ENCODE data around the gene PAPLN. TPM values are rescaled to one million over a fixed set of nuclear protein-coding genes. Genes with fewer than 3 reads are reported as not detected.
"Not testable (repeated sequence)": the region's sequence is repeated elsewhere in the genome, so short reads cannot be mapped to it uniquely, and the experiment has no call there.

The PAPLN gene
- total RNA-seq: 10 to 100 TPM; 19.7 to 29.9 (median 23.8) TPM

GRCh38 chr14:73237219-73237785 lies at the start of gene PAPLN:
Gene PAPLN (plus strand): TSS chr14:73237506. CDS start chr14:73239779, 2,273 bp downstream.
- Histone ChIP-seq H3K27me3 (peaks cover 0 to 3% of the 10 kb centered on the region in 2 donors), H3K4me1 (peaks cover 7 to 10% of the 10 kb centered on the region in 2 donors), H3K27ac (peak within 1 kb of the TSS; percentile 58 to 77), H3K4me3 (peak within 1 kb of the TSS; percentile 53 to 84 (median 67)), H3K36me3 (no peaks in the 10 kb centered on the region), H3K9me3 (no peaks in the 10 kb centered on the region)
- TF ChIP-seq POLR2AphosphoS5 (IDR thresholded peaks at IDR 0.05): no peak
- no peak for TF ChIP-seq POLR2A (IDR thresholded peaks at IDR 0.05)
- TF ChIP-seq CTCF (IDR thresholded peaks at IDR 0.05): no peak
- peak in 1 of 2 donors; percentile 76 for DNase-seq (ENCODE audit: low spot score in 2 of 2)
- intact Hi-C loops (cut with DNase I; ENCODE audit: low total_unique reads): loop anchor here (10.0 kb wide), 1 partner anchor 47 kb away; no protein-coding TSS in a partner anchor

GRCh38 chr14:73188501-73188911 lies 48.8 kb upstream of the PAPLN start:
- DNase-seq (ENCODE audit: low spot score in 2 of 2): no peak
- no peaks in the 10 kb centered on the region for H3K9me3 ChIP-seq
- intact Hi-C loops (cut with DNase I; ENCODE audit: low total_unique reads): no loop called here

GRCh38 chr14:73189651-73190050 lies 47.7 kb upstream of the PAPLN start:
- no peak for DNase-seq (ENCODE audit: low spot score in 2 of 2)
- no peak for TF ChIP-seq POLR2A (IDR thresholded peaks at IDR 0.05)
- TF ChIP-seq POLR2AphosphoS5 (IDR thresholded peaks at IDR 0.05): no peak
- TF ChIP-seq CTCF (IDR thresholded peaks at IDR 0.05): no peak
- no peak overlapping the region for H3K27ac ChIP-seq
- intact Hi-C loops (cut with DNase I; ENCODE audit: low total_unique reads): no loop called here
- H3K9me3 ChIP-seq: no peaks in the 10 kb centered on the region
- no peaks in the 10 kb centered on the region for H3K27me3 ChIP-seq
- H3K36me3 ChIP-seq: no peaks in the 10 kb centered on the region
- H3K4me1 ChIP-seq: no peaks in the 10 kb centered on the region
- no peak overlapping the region for H3K4me3 ChIP-seq

More at GRCh38 chr14:73188501-73188911, 48.8 kb upstream of the PAPLN start:
- no peak for TF ChIP-seq POLR2AphosphoS5 (IDR thresholded peaks at IDR 0.05)
- no peak for TF ChIP-seq POLR2A (IDR thresholded peaks at IDR 0.05)
- TF ChIP-seq CTCF (IDR thresholded peaks at IDR 0.05): no peak
- Histone ChIP-seq H3K4me3 (no peak overlapping the region), H3K27ac (no peak overlapping the region), H3K27me3 (no peaks in the 10 kb centered on the region), H3K4me1 (no peaks in the 10 kb centered on the region), H3K36me3 (no peaks in the 10 kb centered on the region)

GRCh38 chr14:73191441-73191840 lies 45.9 kb upstream of the PAPLN start:
- H3K27ac ChIP-seq: no peak overlapping the region
- no peaks in the 10 kb centered on the region for H3K9me3 ChIP-seq
- no peak for TF ChIP-seq POLR2AphosphoS5 (IDR thresholded peaks at IDR 0.05)
- no peak for TF ChIP-seq POLR2A (IDR thresholded peaks at IDR 0.05)
- no peak for TF ChIP-seq CTCF (IDR thresholded peaks at IDR 0.05)
- H3K27me3 ChIP-seq: no peaks in the 10 kb centered on the region
- intact Hi-C loops (cut with DNase I; ENCODE audit: low total_unique reads): no loop called here
- no peaks in the 10 kb centered on the region for H3K4me1 ChIP-seq
- DNase-seq (ENCODE audit: low spot score in 2 of 2): no peak
- H3K36me3 ChIP-seq: no peaks in the 10 kb centered on the region
- no peak overlapping the region for H3K4me3 ChIP-seq

GRCh38 chr14:73194306-73194705 lies 43.0 kb upstream of the PAPLN start:
- H3K27ac ChIP-seq; DNase-seq (ENCODE audit: low spot score in 2 of 2); H3K4me3 ChIP-seq; intact Hi-C loops (cut with DNase I; ENCODE audit: low total_unique reads); H3K4me1 ChIP-seq; H3K27me3 ChIP-seq; H3K36me3 ChIP-seq; H3K9me3 ChIP-seq: not testable (repeated sequence)
